GM18505 (cell line): ENCODE results near the gene CALM3.
A peak's percentile ranks its signal among the peaks of the same experiment; 100 is the strongest.

Experiments used
- ATAC-seq: cut with Tn5 transposase; IDR thresholded peaks from one replicate; pipeline ENCODE4 v1.9.1; 2021; ENCODE audit not compliant: unreplicated experiment
- POLR2A ChIP-seq: IDR thresholded peaks from 4 replicates; pipeline ENCODE4 v1.6.1; 2011; ENCODE audit warnings: borderline replicate concordance; ENCODE audit not compliant: insufficient read depth, insufficient read length; ENCODE audit errors: extremely low read depth

The CALM3 gene

GRCh38 chr19:46614114-46614722 lies 13.1 kb downstream of the CALM3 start:
- no peak for ATAC-seq
- no peak for TF ChIP-seq POLR2A

GRCh38 chr19:46615966-46616365 lies 14.8 kb downstream of the CALM3 start:
- no peak for TF ChIP-seq POLR2A
- no peak for ATAC-seq

GRCh38 chr19:46616631-46617322 lies 15.6 kb downstream of the CALM3 start:
- no peak for ATAC-seq
- no peak for TF ChIP-seq POLR2A

GRCh38 chr19:46617601-46618000 lies 16.5 kb downstream of the CALM3 start:
- no peak for TF ChIP-seq POLR2A
- no peak for ATAC-seq

GRCh38 chr19:46618670-46619231 lies 17.6 kb downstream of the CALM3 start:
- no peak for TF ChIP-seq POLR2A
- no peak for ATAC-seq

GRCh38 chr19:46620267-46620666 lies 19.1 kb downstream of the CALM3 start:
- ATAC-seq = no peak
- TF ChIP-seq POLR2A = no peak

- no peak for TF ChIP-seq POLR2A
- no peak for ATAC-seq
Measured at GRCh38 chr19:46620716-46621115, 19.6 kb downstream of the CALM3 start.

GRCh38 chr19:46621191-46622117 lies 20.3 kb downstream of the CALM3 start:
- no peak for ATAC-seq
- no peak for TF ChIP-seq POLR2A

GRCh38 chr19:46622118-46622446 lies 21.0 kb downstream of the CALM3 start:
- ATAC-seq = no peak

GRCh38 chr19:46623915-46624502 lies 22.9 kb downstream of the CALM3 start:
- no peak for TF ChIP-seq POLR2A
- no peak for ATAC-seq

More at GRCh38 chr19:46622118-46622446, 21.0 kb downstream of the CALM3 start:
- TF ChIP-seq POLR2A = no peak

- no peak for ATAC-seq
- peak; percentile 32 for TF ChIP-seq POLR2A
Measured at GRCh38 chr19:46624958-46625661, 24.0 kb downstream of the CALM3 start, which contains the start of gene PTGIR. Gene PTGIR (minus strand): TSS chr19:46625089. CDS start chr19:46624225, 864 bp downstream.

GRCh38 chr19:46625731-46626130 lies 24.6 kb downstream of the CALM3 start:
- no peak for TF ChIP-seq POLR2A
- ATAC-seq = no peak
